Dedifferentiated amniotic fluid mesenchymal stem cell (primary cell): ENCODE measurements around the gene LHFPL2.

Experiments
- DNase-seq: peaks from one replicate; pipeline ENCODE4 v3.0.0-alpha.2; 2016; ENCODE audit errors: extremely low spot score

The LHFPL2 gene

GRCh38 chr5:78666975-78667374, 18.4 kb upstream of the LHFPL2 start:
- peak; percentile 6 for DNase-seq

GRCh38 chr5:78666041-78666444, 17.5 kb upstream of the LHFPL2 start:
- DNase-seq, result no peak

GRCh38 chr5:78665534-78665933, 17.0 kb upstream of the LHFPL2 start:
- DNase-seq, result no peak

- no peak for DNase-seq
Observed at GRCh38 chr5:78662323-78662722, 13.8 kb upstream of the LHFPL2 start.

- no peak for DNase-seq
Observed at GRCh38 chr5:78661691-78662090, 13.1 kb upstream of the LHFPL2 start.

GRCh38 chr5:78661044-78661443, 12.5 kb upstream of the LHFPL2 start:
- no peak for DNase-seq

- no peak for DNase-seq
Observed at GRCh38 chr5:78660401-78660800, 11.8 kb upstream of the LHFPL2 start.

GRCh38 chr5:78659714-78660113, 11.1 kb upstream of the LHFPL2 start:
- no peak for DNase-seq

GRCh38 chr5:78659114-78659513, 10.5 kb upstream of the LHFPL2 start:
- DNase-seq, result no peak

GRCh38 chr5:78657201-78657600, 8.6 kb upstream of the LHFPL2 start:
- DNase-seq, result no peak

- no peak for DNase-seq
Observed at GRCh38 chr5:78655746-78656290, 7.2 kb upstream of the LHFPL2 start.

- no peak for DNase-seq
Observed at GRCh38 chr5:78654386-78654785, 5.8 kb upstream of the LHFPL2 start.

- no peak for DNase-seq
Observed at GRCh38 chr5:78653681-78654366, 5.3 kb upstream of the LHFPL2 start.

GRCh38 chr5:78653031-78653430, 4.5 kb upstream of the LHFPL2 start:
- DNase-seq, result no peak

- DNase-seq, result no peak
Observed at GRCh38 chr5:78651468-78651867, 2.9 kb upstream of the LHFPL2 start.

- no peak for DNase-seq
Observed at GRCh38 chr5:78650531-78650930, 2.0 kb upstream of the LHFPL2 start.

- no peak for DNase-seq
Observed at GRCh38 chr5:78649861-78650496, 1.4 kb upstream of the LHFPL2 start.

- no peak for DNase-seq
Observed at GRCh38 chr5:78649211-78649695, 681 bp upstream of the LHFPL2 start.

- DNase-seq, result peak; percentile 49
Observed at GRCh38 chr5:78647838-78648358, 674 bp downstream of the LHFPL2 start.

- DNase-seq, result no peak
Observed at GRCh38 chr5:78647351-78647818, 1.2 kb downstream of the LHFPL2 start.

GRCh38 chr5:78644741-78645300, 3.8 kb downstream of the LHFPL2 start:
- DNase-seq, result peak; percentile 70

- no peak for DNase-seq
Observed at GRCh38 chr5:78644129-78644528, 4.4 kb downstream of the LHFPL2 start.

- no peak for DNase-seq
Observed at GRCh38 chr5:78642701-78643100, 5.9 kb downstream of the LHFPL2 start.
